ENCODE data around the gene PLCB1.
A peak's percentile ranks its signal among the peaks of the same experiment; 100 is the strongest.
"Not testable (repeated sequence)": the region's sequence is repeated elsewhere in the genome, so short reads cannot be mapped to it uniquely, and the experiment has no call there.

Gene PLCB1

GRCh38 chr20:8131598-8132483 is at the start of gene PLCB1:
PLCB1 (plus strand) TSS chr20:8132266; CDS start chr20:8132652, 386 bp downstream.
- TF ChIP-seq POLR2A (IDR thresholded peaks at IDR 0.05; ENCODE audit: low read length): no peak
- TF ChIP-seq GATA1 (IDR thresholded peaks at IDR 0.05; ENCODE audit: low read depth, low read length): no peak
- peak; percentile 34 for DNase-seq

GRCh38 chr20:8082989-8083388 is 49.1 kb upstream of the PLCB1 start:
- TF ChIP-seq GATA1 (IDR thresholded peaks at IDR 0.05; ENCODE audit: low read depth, low read length) (no peak), POLR2A (IDR thresholded peaks at IDR 0.05; ENCODE audit: low read length) (no peak)
- no peak for DNase-seq

DNA sequence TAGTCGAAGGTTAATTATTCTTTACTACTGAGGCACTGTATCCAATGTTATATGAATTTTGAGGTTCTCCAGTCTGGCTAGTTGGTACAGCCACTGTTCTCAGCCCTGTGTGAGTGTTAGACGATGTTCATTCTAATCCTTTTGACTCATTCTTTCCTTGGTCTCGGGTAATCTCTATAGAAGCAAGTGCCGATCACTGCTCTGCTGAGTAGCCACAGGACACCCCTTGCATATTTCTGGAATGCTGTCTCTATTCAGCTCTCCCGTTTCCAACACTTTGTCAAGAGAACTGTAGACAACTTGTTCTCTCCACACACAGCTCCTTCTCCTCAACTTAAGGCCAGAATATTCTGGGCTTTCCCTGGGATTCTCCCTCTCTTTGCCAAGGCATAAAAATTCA is 42.4 kb upstream of the PLCB1 start:
- TF ChIP-seq GATA1 (IDR thresholded peaks at IDR 0.05; ENCODE audit: low read depth, low read length): no peak
- TF ChIP-seq POLR2A (IDR thresholded peaks at IDR 0.05; ENCODE audit: low read length): no peak
- DNase-seq: no peak

- DNase-seq: peak in 1 of 2 experiments; percentile 2
- TF ChIP-seq POLR2A (IDR thresholded peaks at IDR 0.05; ENCODE audit: low read length): no peak
- TF ChIP-seq GATA1 (IDR thresholded peaks at IDR 0.05; ENCODE audit: low read depth, low read length): no peak
These were observed 37.6 kb upstream of the PLCB1 start for GRCh38 chr20:8094415-8094818.

GRCh38 chr20:8094850-8095249 is 37.2 kb upstream of the PLCB1 start:
- DNase-seq: no peak
- TF ChIP-seq GATA1 (IDR thresholded peaks at IDR 0.05; ENCODE audit: low read depth, low read length): no peak
- no peak for TF ChIP-seq POLR2A (IDR thresholded peaks at IDR 0.05; ENCODE audit: low read length)

DNA sequence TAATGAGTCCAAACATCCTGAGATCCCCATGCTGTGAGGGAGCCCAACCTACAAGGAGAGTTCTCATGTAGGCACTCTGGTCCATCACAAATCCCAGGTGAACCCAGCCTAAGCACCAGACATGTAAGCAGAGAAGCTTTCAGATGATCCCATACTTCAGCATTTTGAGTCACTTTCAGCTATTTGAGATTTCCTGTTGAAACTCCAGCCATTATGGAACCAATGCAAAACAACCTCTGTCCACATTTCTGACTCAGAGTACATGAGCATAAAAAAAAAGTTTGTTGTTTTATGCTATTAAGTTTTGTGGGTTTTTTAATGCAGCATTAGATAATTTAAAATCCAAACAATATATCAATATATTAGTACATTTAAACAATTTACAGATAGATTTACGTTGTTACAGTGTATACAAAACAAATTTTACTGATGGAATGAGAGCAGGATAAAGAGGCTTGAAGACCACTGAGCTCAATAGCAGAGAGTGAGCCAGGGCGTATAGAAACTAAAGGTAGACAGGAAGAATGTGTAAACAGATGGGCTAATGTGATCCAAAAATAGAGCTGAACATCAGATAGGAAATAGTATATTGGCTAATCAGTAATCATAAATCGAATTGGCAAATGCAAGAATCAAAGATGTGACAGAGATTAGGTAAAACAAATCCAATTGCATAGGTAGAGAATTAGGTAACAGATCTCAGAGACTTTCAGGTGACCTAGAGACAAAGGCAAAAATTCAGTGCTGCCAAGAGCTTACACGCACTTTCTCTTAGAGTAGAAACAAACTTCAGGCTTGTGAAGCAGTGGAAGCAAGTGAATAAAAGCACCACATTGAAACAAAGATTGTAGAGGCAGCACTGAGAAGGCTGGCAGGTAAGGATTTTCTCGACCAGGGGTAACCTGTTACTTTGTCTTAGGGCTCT is 36.2 kb upstream of the PLCB1 start:
- TF ChIP-seq POLR2A (IDR thresholded peaks at IDR 0.05; ENCODE audit: low read length) (no peak), GATA1 (IDR thresholded peaks at IDR 0.05; ENCODE audit: low read depth, low read length) (no peak)

GRCh38 chr20:8097307-8097706 is 34.8 kb upstream of the PLCB1 start:
- no peak for DNase-seq
- no peak for TF ChIP-seq GATA1 (IDR thresholded peaks at IDR 0.05; ENCODE audit: low read depth, low read length)
- no peak for TF ChIP-seq POLR2A (IDR thresholded peaks at IDR 0.05; ENCODE audit: low read length)

More for the DNA sequence above, 36.2 kb upstream of the PLCB1 start:
- DNase-seq: no peak

DNA sequence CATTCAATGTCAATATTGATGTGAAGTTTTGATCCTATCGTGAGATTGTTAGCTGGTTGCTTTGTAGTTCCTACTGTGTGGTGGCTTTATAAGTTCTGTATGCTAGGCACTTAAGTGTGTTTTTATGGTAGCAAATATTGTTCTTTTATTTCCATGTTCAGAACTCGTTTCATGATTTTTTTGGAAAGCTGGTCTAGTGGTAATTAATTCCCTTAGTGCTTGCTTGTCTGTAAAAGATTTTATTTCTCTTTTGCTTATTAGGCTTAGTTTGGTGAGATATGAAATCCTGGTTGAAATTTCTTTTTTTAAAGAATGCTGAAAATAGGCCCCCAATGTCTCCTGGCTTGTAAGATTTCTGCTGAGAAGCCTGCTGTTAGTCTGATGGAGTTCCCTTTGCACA is 27.8 kb upstream of the PLCB1 start:
- DNase-seq: no peak
- TF ChIP-seq GATA1 (IDR thresholded peaks at IDR 0.05; ENCODE audit: low read depth, low read length) (no peak), POLR2A (IDR thresholded peaks at IDR 0.05; ENCODE audit: low read length) (no peak)

- DNase-seq: not testable (repeated sequence)
These were observed 17.5 kb upstream of the PLCB1 start for GRCh38 chr20:8114612-8115011.

DNA sequence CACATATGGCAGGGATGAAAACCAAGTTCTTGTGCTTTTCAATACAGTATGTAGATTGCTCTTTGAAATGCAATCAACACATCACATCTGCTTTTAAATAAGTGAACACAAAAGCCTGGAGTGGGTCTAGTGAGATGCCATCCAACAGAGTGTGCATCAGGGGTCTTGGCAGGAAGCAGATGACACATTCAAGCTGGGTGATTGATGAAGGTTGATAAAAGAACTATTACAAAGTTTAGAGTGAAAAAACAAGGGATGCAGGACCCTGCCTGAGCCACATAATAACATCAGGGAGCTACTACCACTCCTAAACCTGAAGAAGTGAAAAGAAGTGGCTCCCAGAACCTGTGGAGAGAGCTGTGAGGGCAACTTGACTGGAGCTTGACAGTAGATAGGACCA is 16.6 kb upstream of the PLCB1 start:
- no peak for DNase-seq
- TF ChIP-seq GATA1 (IDR thresholded peaks at IDR 0.05; ENCODE audit: low read depth, low read length) (no peak), POLR2A (IDR thresholded peaks at IDR 0.05; ENCODE audit: low read length) (no peak)

- no peak for TF ChIP-seq POLR2A (IDR thresholded peaks at IDR 0.05; ENCODE audit: low read length)
- DNase-seq: no peak
These were observed 15.8 kb upstream of the PLCB1 start for GRCh38 chr20:8116067-8116811.

GRCh38 chr20:8117636-8118035 is 14.4 kb upstream of the PLCB1 start:
- TF ChIP-seq GATA1 (IDR thresholded peaks at IDR 0.05; ENCODE audit: low read depth, low read length) (no peak), POLR2A (IDR thresholded peaks at IDR 0.05; ENCODE audit: low read length) (no peak)
- DNase-seq: no peak

GRCh38 chr20:8118039-8118438 is 14.0 kb upstream of the PLCB1 start:
- no peak for DNase-seq
- TF ChIP-seq GATA1 (IDR thresholded peaks at IDR 0.05; ENCODE audit: low read depth, low read length) (no peak), POLR2A (IDR thresholded peaks at IDR 0.05; ENCODE audit: low read length) (no peak)

DNA sequence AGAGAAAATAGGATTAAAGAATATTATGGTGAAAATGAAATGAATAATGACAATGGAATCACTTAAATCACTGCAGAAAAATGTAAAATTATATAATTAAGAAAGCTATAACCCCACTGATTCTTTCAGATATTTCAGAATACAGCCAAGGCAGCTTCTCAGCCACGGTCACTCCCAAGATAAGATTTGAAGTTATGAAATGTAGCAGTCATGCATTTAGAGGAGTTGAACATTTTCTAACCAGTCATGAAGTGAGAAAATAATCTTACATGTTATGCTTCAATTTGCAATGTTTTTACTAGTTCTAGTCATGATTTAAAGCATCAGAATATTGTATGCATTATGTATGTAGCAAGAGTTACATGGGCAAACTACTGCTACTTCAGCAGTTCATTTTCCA is 13.3 kb upstream of the PLCB1 start:
- DNase-seq: no peak
- TF ChIP-seq POLR2A (IDR thresholded peaks at IDR 0.05; ENCODE audit: low read length): no peak
- no peak for TF ChIP-seq GATA1 (IDR thresholded peaks at IDR 0.05; ENCODE audit: low read depth, low read length)
